KOPT-K1 (cell line): ENCODE data around the gene SIAE.

ENCODE experiments used
- H3K27ac ChIP-seq: fragments of 200-600 bp; sonication (generic); 2 replicates; pipeline ENCODE4 v1.5.1; 2016; ENCODE audit warnings: antibody characterized with exemption, mild to moderate bottlenecking, low read depth, low read length; ENCODE audit not compliant: poor library complexity, severe bottlenecking
- H3K36me3 ChIP-seq: fragments of 200-600 bp; sonication (generic); 2 replicates; pipeline ENCODE4 v1.5.1; 2017; ENCODE audit warnings: antibody characterized with exemption, mild to moderate bottlenecking, low read length, moderate library complexity; ENCODE audit not compliant: insufficient read depth
- H3K9me3 ChIP-seq: fragments of 200-600 bp; sonication (generic); 2 replicates; pipeline ENCODE4 v1.5.1; 2017; ENCODE audit warnings: antibody characterized with exemption, low read length, mild to moderate bottlenecking; ENCODE audit not compliant: insufficient read depth, poor library complexity, severe bottlenecking

SIAE gene

GRCh38 chr11:124644426-124645280 is 28.9 kb downstream of the SIAE start:
- Histone ChIP-seq H3K27ac (no peak overlapping the region), H3K9me3 (no peaks in the 10 kb centered on the region), H3K36me3 (0 out of 2 replicates have a peak, but pooled peaks cover under 1% of the 10 kb centered on the region)

GRCh38 chr11:124643605-124644425 is 29.7 kb downstream of the SIAE start:
- Histone ChIP-seq H3K36me3 (0 out of 2 replicates have a peak, but pooled peaks cover 7% of the 10 kb centered on the region), H3K27ac (no peak overlapping the region), H3K9me3 (no peaks in the 10 kb centered on the region)

GRCh38 chr11:124643042-124643604 is 30.4 kb downstream of the SIAE start:
- Histone ChIP-seq H3K27ac (no peak overlapping the region), H3K9me3 (no peaks in the 10 kb centered on the region), H3K36me3 (peaks cover 12% of the 10 kb centered on the region; the same call in 1 of the 2 replicates)

- H3K27ac ChIP-seq = no peak overlapping the region
- peaks cover 17% of the 10 kb centered on the region; the same call in 1 of the 2 replicates for H3K36me3 ChIP-seq
- H3K9me3 ChIP-seq = no peaks in the 10 kb centered on the region
Measured at GRCh38 chr11:124642628-124643027, 30.9 kb downstream of the SIAE start.

GRCh38 chr11:124640666-124641065 is 32.9 kb downstream of the SIAE start:
- Histone ChIP-seq H3K36me3 (peaks cover 36% of the 10 kb centered on the region), H3K27ac (no peak overlapping the region), H3K9me3 (no peaks in the 10 kb centered on the region)

- H3K36me3 ChIP-seq = peaks cover 49% of the 10 kb centered on the region
- H3K9me3 ChIP-seq = no peaks in the 10 kb centered on the region
- H3K27ac ChIP-seq = no peak overlapping the region
Measured at GRCh38 chr11:124639186-124639585, 34.4 kb downstream of the SIAE start.

GRCh38 chr11:124638500-124638899 is 35.0 kb downstream of the SIAE start:
- H3K9me3 ChIP-seq = no peaks in the 10 kb centered on the region
- peaks cover 55% of the 10 kb centered on the region for H3K36me3 ChIP-seq

GRCh38 chr11:124635932-124636331 is 37.6 kb downstream of the SIAE start:
- H3K9me3 ChIP-seq = no peaks in the 10 kb centered on the region
- peaks cover 81% of the 10 kb centered on the region for H3K36me3 ChIP-seq
- no peak overlapping the region for H3K27ac ChIP-seq

More at GRCh38 chr11:124638500-124638899, 35.0 kb downstream of the SIAE start:
- H3K27ac ChIP-seq = no peak overlapping the region

- Histone ChIP-seq H3K9me3 (no peaks in the 10 kb centered on the region), H3K36me3 (peaks cover 97% of the 10 kb centered on the region)
Measured at GRCh38 chr11:124633355-124633754, 40.2 kb downstream of the SIAE start.

GRCh38 chr11:124629961-124630360 is 43.6 kb downstream of the SIAE start:
- Histone ChIP-seq H3K9me3 (no peaks in the 10 kb centered on the region), H3K27ac (no peak overlapping the region), H3K36me3 (peaks cover 94% of the 10 kb centered on the region)

More at GRCh38 chr11:124633355-124633754, 40.2 kb downstream of the SIAE start:
- H3K27ac ChIP-seq = no peak overlapping the region

- Histone ChIP-seq H3K27ac (no peak overlapping the region), H3K9me3 (no peaks in the 10 kb centered on the region), H3K36me3 (peaks cover 77% of the 10 kb centered on the region)
Measured at GRCh38 chr11:124627546-124627945, 46.0 kb downstream of the SIAE start.

- no peaks in the 10 kb centered on the region for H3K9me3 ChIP-seq
- H3K36me3 ChIP-seq = peaks cover 58% of the 10 kb centered on the region
- no peak overlapping the region for H3K27ac ChIP-seq
Measured at GRCh38 chr11:124625504-124626168, 47.9 kb downstream of the SIAE start.

- Histone ChIP-seq H3K9me3 (no peaks in the 10 kb centered on the region), H3K27ac (peak overlapping the region; percentile 73), H3K36me3 (peaks cover 42% of the 10 kb centered on the region)
Measured at GRCh38 chr11:124623861-124624525, 49.5 kb downstream of the SIAE start.
